IMR-90 (cell line): ENCODE measurements around the gene CDC42BPA. TPM values are rescaled to one million over a fixed set of nuclear protein-coding genes. Genes with fewer than 3 reads are reported as not detected.

Source experiments
- ATAC-seq: fragments of 200-7000 bp; cut with Tn5 transposase; 2 replicates; pipeline ENCODE4 v1.9.1; 2020; ENCODE audit warnings: low read depth, mild to moderate bottlenecking, moderate library complexity
- BruUV-seq: library from RNA; stranded (reverse); fragments of 400-500 nt; replicated peaks from 2 replicates; lab custom pipeline; 2021; lab: Mats Ljungman, UMichigan
- CTCF ChIA-PET: fragments of 300-600 bp; formaldehyde crosslinking; extraction: SDS; loops from one replicate; lab custom pipeline; 2021; ENCODE audit warnings: antibody characterized with exemption; lab: Yijun Ruan, JAX
- POLR2A ChIA-PET: fragments of 300-600 bp; sonication (Branson Sonifier 250); formaldehyde crosslinking; loops from one replicate; lab custom pipeline; 2022; ENCODE audit warnings: antibody characterized with exemption; ENCODE audit not compliant: unreplicated experiment; lab: Charles Lee
- DNase-seq: peaks from one replicate; pipeline ENCODE4 v3.0.0; 2013
- H2AFZ ChIP-seq: replicated peaks from 2 replicates; pipeline ENCODE3; 2013; ENCODE audit warnings: low read length, mild to moderate bottlenecking; ENCODE audit not compliant: poor library complexity
- H2AK5ac ChIP-seq: 2 replicates; pipeline ENCODE4 v1.6.1; 2013; ENCODE audit warnings: low read depth, low read length, inconsistent platforms
- H2AK9ac ChIP-seq: replicated peaks from 2 replicates; pipeline ENCODE3; 2013; ENCODE audit warnings: mild to moderate bottlenecking, low read depth, low read length, moderate library complexity; ENCODE audit not compliant: poor library complexity
- H2BK120ac ChIP-seq: 2 replicates; pipeline ENCODE4 v1.6.1; 2013; ENCODE audit warnings: low read depth, low read length, inconsistent platforms
- H2BK15ac ChIP-seq: 3 replicates; pipeline ENCODE4 v1.6.1; 2013; ENCODE audit warnings: low read depth, low read length, inconsistent platforms
- H2BK20ac ChIP-seq: 2 replicates; pipeline ENCODE4 v1.6.1; 2013; ENCODE audit warnings: low read depth, mild to moderate bottlenecking, inconsistent platforms, low read length, moderate library complexity
- H2BK5ac ChIP-seq: 2 replicates; pipeline ENCODE4 v1.6.1; 2013; ENCODE audit warnings: mild to moderate bottlenecking, low read depth, low read length, inconsistent platforms; ENCODE audit not compliant: poor library complexity, severe bottlenecking
- H3K14ac ChIP-seq: replicated peaks from 2 replicates; pipeline ENCODE4 v1.6.1; 2013; ENCODE audit warnings: low read depth, low read length, inconsistent platforms
- H3K18ac ChIP-seq: 2 replicates; pipeline ENCODE4 v1.6.1; 2013; ENCODE audit warnings: low read depth, low read length, control low read depth
- H3K23ac ChIP-seq: 2 replicates; pipeline ENCODE4 v1.6.1; 2013; ENCODE audit warnings: low read depth, low read length, inconsistent platforms
- H3K27ac ChIP-seq: 2 replicates; pipeline ENCODE4 v1.5.1; 2013; ENCODE audit warnings: mild to moderate bottlenecking, control low read depth, low read length; ENCODE audit not compliant: insufficient read depth
- H3K27me3 ChIP-seq: 2 replicates; pipeline ENCODE4 v1.6.1; 2013; ENCODE audit warnings: low read length; ENCODE audit not compliant: control insufficient read depth, insufficient read depth
- H3K36me3 ChIP-seq: 2 replicates; pipeline ENCODE4 v1.6.1; 2013; ENCODE audit warnings: low read length, mixed read lengths; ENCODE audit not compliant: control insufficient read depth, insufficient read depth
- H3K4ac ChIP-seq: 2 replicates; pipeline ENCODE4 v1.6.1; 2013; ENCODE audit warnings: low read depth, low read length, inconsistent platforms
- H3K4me1 ChIP-seq: 2 replicates; pipeline ENCODE4 v1.6.1; 2013; ENCODE audit warnings: low read length, mixed read lengths; ENCODE audit not compliant: control insufficient read depth, insufficient read depth
- H3K4me2 ChIP-seq: 2 replicates; pipeline ENCODE4 v1.6.1; 2013; ENCODE audit warnings: low read depth, mild to moderate bottlenecking, control low read depth, low read length, moderate library complexity
- H3K4me3 ChIP-seq: 2 replicates; pipeline ENCODE4 v1.5.1; 2013; ENCODE audit warnings: low read depth, mild to moderate bottlenecking, control low read depth, low read length, moderate library complexity; ENCODE audit not compliant: insufficient read depth
- H3K56ac ChIP-seq: 2 replicates; pipeline ENCODE4 v1.6.1; 2013; ENCODE audit warnings: low read length, inconsistent platforms; ENCODE audit not compliant: insufficient read depth; ENCODE audit errors: extremely low read depth
- H3K79me1 ChIP-seq, 2 experiments: 2 replicates each; pipeline ENCODE4 v1.6.1; 2013; ENCODE audit warnings: low read length in 2 of 2, inconsistent platforms in 1 of 2, low read depth in 1 of 2
- H3K9ac ChIP-seq: 2 replicates; pipeline ENCODE4 v1.6.1; 2013; ENCODE audit warnings: low read depth, low read length, control low read depth
- H3K9me1 ChIP-seq: 2 replicates; pipeline ENCODE4 v1.6.1; 2013; ENCODE audit warnings: low read length, inconsistent platforms; ENCODE audit not compliant: insufficient read depth
- H3K9me3 ChIP-seq: 2 replicates; pipeline ENCODE4 v1.6.1; 2013; ENCODE audit warnings: low read length; ENCODE audit not compliant: control insufficient read depth, insufficient read depth
- H4K20me1 ChIP-seq: 2 replicates; pipeline ENCODE4 v1.6.1; 2013; ENCODE audit warnings: low read length, inconsistent platforms; ENCODE audit not compliant: insufficient read depth
- H4K5ac ChIP-seq: 2 replicates; pipeline ENCODE4 v1.6.1; 2013; ENCODE audit warnings: mild to moderate bottlenecking, low read depth, low read length, control low read depth
- H4K8ac ChIP-seq, 2 experiments: 2 replicates each; pipeline ENCODE4 v1.6.1; 2013; ENCODE audit warnings: low read depth in 2 of 2, low read length in 2 of 2, control low read depth in 1 of 2, inconsistent platforms in 1 of 2
- H4K91ac ChIP-seq: 2 replicates; pipeline ENCODE4 v1.6.1; 2013; ENCODE audit warnings: low read depth, low read length, inconsistent platforms; ENCODE audit not compliant: insufficient read depth
- BHLHE40 ChIP-seq: fragments of 150-350 bp; IDR thresholded peaks from 2 replicates; pipeline ENCODE4 v1.6.1; 2016; ENCODE audit warnings: mild to moderate bottlenecking, low read depth, low read length
- CEBPB ChIP-seq: IDR thresholded peaks from 2 replicates; pipeline ENCODE4 v1.6.1; 2012; ENCODE audit warnings: low read depth, low read length, improper control_type of control experiment
- CHD1 ChIP-seq: IDR thresholded peaks from 2 replicates; pipeline ENCODE4 v1.6.1; 2012; ENCODE audit warnings: low read depth, low read length, improper control_type of control experiment
- CTCF ChIP-seq: conservative IDR thresholded peaks from 2 replicates; pipeline ENCODE4 v1.5.1; 2012; ENCODE audit warnings: mild to moderate bottlenecking, low read depth, low read length, improper control_type of control experiment
- ELK1 ChIP-seq: fragments of 150-350 bp; IDR thresholded peaks from 2 replicates; pipeline ENCODE4 v1.6.1; 2016; ENCODE audit warnings: low read depth, mild to moderate bottlenecking, low read length, moderate library complexity, borderline replicate concordance
- FOS ChIP-seq: fragments of 150-350 bp; IDR thresholded peaks from 2 replicates; pipeline ENCODE4 v1.6.1; 2016; ENCODE audit warnings: low read depth, low read length
- MAFK ChIP-seq: IDR thresholded peaks from 2 replicates; pipeline ENCODE4 v1.6.1; 2012; ENCODE audit warnings: low read depth, low read length, improper control_type of control experiment
- MAZ ChIP-seq: IDR thresholded peaks from 2 replicates; pipeline ENCODE4 v1.6.1; 2012; ENCODE audit warnings: low read depth, mild to moderate bottlenecking, low read length, improper control_type of control experiment, moderate library complexity, borderline replicate concordance
- MXI1 ChIP-seq: IDR thresholded peaks from 2 replicates; pipeline ENCODE4 v1.6.1; 2012; ENCODE audit warnings: low read depth, mild to moderate bottlenecking, low read length, moderate library complexity, borderline replicate concordance
- NFE2L2 ChIP-seq: fragments of 150-350 bp; IDR thresholded peaks from 2 replicates; pipeline ENCODE4 v1.6.1; 2016; ENCODE audit warnings: low read depth, mild to moderate bottlenecking, low read length
- POLR2A ChIP-seq: IDR thresholded peaks from 2 replicates; pipeline ENCODE4 v1.6.1; 2012; ENCODE audit warnings: mild to moderate bottlenecking, low read depth, low read length
- RAD21 ChIP-seq: IDR thresholded peaks from 2 replicates; pipeline ENCODE4 v1.6.1; 2012; ENCODE audit warnings: low read length, improper control_type of control experiment
- RCOR1 ChIP-seq: IDR thresholded peaks from 2 replicates; pipeline ENCODE4 v1.6.1; 2012; ENCODE audit warnings: mild to moderate bottlenecking, low read length, improper control_type of control experiment; ENCODE audit not compliant: insufficient replicate concordance
- RFX5 ChIP-seq: IDR thresholded peaks from 2 replicates; pipeline ENCODE4 v1.8.0; 2012; ENCODE audit warnings: low read depth, mild to moderate bottlenecking, low read length, moderate library complexity
- SMC3 ChIP-seq: fragments of 150-350 bp; IDR thresholded peaks from 2 replicates; pipeline ENCODE4 v1.6.1; 2016; ENCODE audit warnings: low read depth, mild to moderate bottlenecking, antibody characterized with exemption, low read length, moderate library complexity
- USF2 ChIP-seq: fragments of 150-350 bp; IDR thresholded peaks from 2 replicates; pipeline ENCODE4 v1.6.1; 2017; ENCODE audit warnings: mild to moderate bottlenecking, antibody characterized with exemption, low read length, low read depth
- WGBS, 2 experiments: methylation state at CpG; one replicate each; pipeline versions ENCODE4 v1.1.5 to v1.1.7; 2013; ENCODE audit warnings: missing lambda C conversion rate in 2 of 2; ENCODE audit not compliant: insufficient read length in 1 of 2; ENCODE audit errors: extremely low coverage in 2 of 2; 5-methylcytosine and 5-hydroxymethylcytosine counted together
- dilution Hi-C: fragments of 300-500 bp; cut with HindIII; formaldehyde crosslinking; loops from one replicate; pipeline ENCODE4 v1.14.3; 2018; ENCODE audit warnings: low sequenced_read_pairs; ENCODE audit not compliant: unreplicated experiment
- in situ Hi-C: fragments of 300-500 bp; cut with MboI; formaldehyde crosslinking; loops from 3 replicates; pipeline ENCODE4 v1.14.3; 2019; ENCODE audit warnings: low sequenced_read_pairs, inconsistent platforms, mixed read lengths
- intact Hi-C: fragments of 100-400 bp; cut with micrococcal nuclease; formaldehyde crosslinking; loops from 2 replicates; pipeline ENCODE4 v1.10.0; 2022
- polyA plus RNA-seq, 3 experiments: library from polyadenylated mRNA; depleted of rRNA; stranded (reverse); fragments of >200 nt; gene quantifications; 2 replicates each; pipeline ENCODE4 v1.2.3, GENCODE V29; 2012; ENCODE audit warnings: low replicate concordance in 1 of 3
- total RNA-seq: library from RNA; depleted of rRNA; stranded (reverse); fragments of >200 nt; gene quantifications from 2 replicates; pipeline ENCODE4 v1.2.3, GENCODE V29; 2012

Gene CDC42BPA
- total and polyA plus RNA-seq, 2 of the 4 experiments (the other 2 are of a cell fraction), result 9.4 to 27.8 TPM

GRCh38 chr1:227317011-227317451, 1.3 kb downstream of the CDC42BPA start:
- Histone ChIP-seq H3K23ac (no peak overlapping the region), H3K4ac (no peak overlapping the region), H3K27me3 (no peaks in the 10 kb centered on the region), H3K14ac (no peak overlapping the region; the same call in 1 of the 2 replicates), H4K91ac (no peak overlapping the region), H3K9ac (peak overlapping the region; percentile 57), H3K56ac (peak overlapping the region; percentile 43; the same call in 1 of the 2 replicates), H2BK15ac (no peak overlapping the region), H2AFZ (no peak overlapping the region), H3K4me2 (peak overlapping the region; percentile 84), H4K20me1 (peaks cover 12% of the 10 kb centered on the region; the same call in 1 of the 2 replicates), H3K27ac (peak overlapping the region; percentile 50; the same call in 1 of the 2 replicates), H3K4me1 (peaks cover 4% of the 10 kb centered on the region; the same call in 1 of the 2 replicates), H3K36me3 (0 out of 2 replicates have a peak, but pooled peaks cover 3% of the 10 kb centered on the region), H4K8ac (no peak overlapping the region), H3K9me3 (no peaks in the 10 kb centered on the region), H2BK20ac (no peak overlapping the region), H3K9me1 (peaks cover 3% of the 10 kb centered on the region; the same call in 1 of the 2 replicates), H3K79me1 (peaks cover 4 to 9% of the 10 kb centered on the region in 2 experiments; a peak in 3 of 4 replicates), H3K4me3 (peak overlapping the region; percentile 89), H3K18ac (peak overlapping the region; percentile 20; the same call in 1 of the 2 replicates), H4K5ac (no peak overlapping the region; the same call in 1 of the 2 replicates), H2BK5ac (peak overlapping the region; percentile 79), H2AK9ac (no peak overlapping the region), H2AK5ac (no peak overlapping the region), H2BK120ac (no peak overlapping the region)
- intact Hi-C loops, result loop anchor here (1.0 to 10.0 kb wide), 4 partner anchors 120 to 402 kb away; no protein-coding TSS in a partner anchor
- ATAC-seq, result no peak
- TF ChIP-seq MAFK (no peak), SMC3 (no peak), RCOR1 (no peak), MAZ (no peak), CTCF (no peak), MXI1 (no peak), USF2 (no peak), CEBPB (no peak), FOS (no peak), RAD21 (no peak), NFE2L2 (no peak), BHLHE40 (no peak), RFX5 (no peak), ELK1 (no peak), POLR2A (no peak), CHD1 (no peak)
- CTCF ChIA-PET, result interaction anchor here (1.0 kb wide), 1 partner anchor 123 kb away, joined by 3 read pairs; no protein-coding TSS in a partner anchor
- dilution Hi-C loops, result no loop called here
- in situ Hi-C loops, result no loop called here
- no TSS peak for BruUV-seq
- peak; percentile 31 for DNase-seq
- WGBS, 2 experiments, result no CpG with 5 or more reads among the region's 6 CpGs
- POLR2A ChIA-PET, result no interaction called here
